Transverse colon (tissue), 4 donors: ENCODE measurements around the gene PKP3. TPM values are rescaled to one million over a fixed set of nuclear protein-coding genes. Genes with fewer than 3 reads are reported as not detected.

Experiments used
- DNase-seq: peaks from one replicate; pipeline ENCODE4 v3.0.0-alpha.2; 2019
- H3K27ac ChIP-seq, 4 donors: fragments of 200-600 bp; sonication (generic); 2 replicates each; pipeline ENCODE4 v1.5.1; 2016 to 2018; ENCODE audit warnings: inconsistent platforms in 4 of 4
- H3K27me3 ChIP-seq: fragments of 200-600 bp; sonication (generic); 2 replicates; pipeline ENCODE4 v1.5.1; 2017; ENCODE audit warnings: inconsistent platforms
- H3K36me3 ChIP-seq, 4 donors: fragments of 200-600 bp; sonication (generic); 2 replicates each; pipeline ENCODE4 v1.5.1; 2017 to 2019; ENCODE audit warnings: inconsistent platforms in 4 of 4
- H3K4me1 ChIP-seq, 4 donors: fragments of 200-600 bp; sonication (generic); 2 replicates each; pipeline ENCODE4 v1.5.1; 2017 to 2020; ENCODE audit warnings: inconsistent platforms in 4 of 4
- H3K4me3 ChIP-seq, 4 donors: fragments of 200-600 bp; sonication (generic); 1 replicate in 1 of 4; 2 replicates in 3 of 4; pipeline versions ENCODE4 v1.5.1 to v1.6.1; 2017 to 2019; ENCODE audit warnings: inconsistent platforms in 4 of 4
- H3K9me3 ChIP-seq, 2 donors: fragments of 200-600 bp; sonication (generic); 2 replicates each; pipeline ENCODE4 v1.5.1; 2017 to 2019; ENCODE audit warnings: inconsistent platforms in 2 of 2
- CTCF ChIP-seq, 5 experiments: fragments of 200-600 bp in 3 of 5; fragments of 450-650 bp in 2 of 5; sonication (generic) in 3 of 5; IDR thresholded peaks; 1 replicate in 2 of 5; 2 replicates in 3 of 5; pipeline ENCODE4 v1.5.1; 2016 to 2017; ENCODE audit warnings: antibody characterized with exemption in 5 of 5, inconsistent platforms in 3 of 5, mild to moderate bottlenecking in 2 of 5, moderate library complexity in 1 of 5
- EP300 ChIP-seq: sonication (generic); formaldehyde crosslinking; IDR thresholded peaks from one replicate; pipeline ENCODE4 v1.6.1; 2017; ENCODE audit warnings: antibody characterized with exemption, low read depth
- POLR2A ChIP-seq: fragments of 450-650 bp; IDR thresholded peaks from one replicate; pipeline ENCODE4 v1.6.1; 2016; ENCODE audit warnings: antibody characterized with exemption, mild to moderate bottlenecking, moderate library complexity
- POLR2AphosphoS5 ChIP-seq, 3 donors: sonication (generic); formaldehyde crosslinking; IDR thresholded peaks; one replicate each; pipeline ENCODE4 v1.6.1; 2016; ENCODE audit warnings: antibody characterized with exemption in 3 of 3
- WGBS, 2 donors: methylation state at CpG; one replicate each; pipeline ENCODE4 v1.1.5; 2018; ENCODE audit warnings: low coverage in 1 of 2; 5-methylcytosine and 5-hydroxymethylcytosine counted together
- in situ Hi-C, 4 donors: fragments of 200-750 bp; cut with MboI; loops; one replicate each; pipeline versions ENCODE4 v1.15.0 to v1.15.1; 2017; ENCODE audit warnings: low sequenced_read_pairs in 3 of 4, low pct_ligation_motif_present in 1 of 4, low pct_unique_long_range_greater_than_20kb in 1 of 4
- intact Hi-C: fragments of 100-400 bp; cut with DNase I; formaldehyde crosslinking; loops from one replicate; pipeline ENCODE4 v1.15.1; 2023; ENCODE audit warnings: low total_unique reads
- total RNA-seq, 4 donors: library from RNA; depleted of rRNA; stranded (reverse); fragments of >200 nt; gene quantifications; one replicate each; pipeline ENCODE4 v1.1.0, GENCODE V29; 2016

PKP3 gene
- total RNA-seq, 4 donors from 2014 or later: 159 to 359 (median 200) TPM

DNA sequence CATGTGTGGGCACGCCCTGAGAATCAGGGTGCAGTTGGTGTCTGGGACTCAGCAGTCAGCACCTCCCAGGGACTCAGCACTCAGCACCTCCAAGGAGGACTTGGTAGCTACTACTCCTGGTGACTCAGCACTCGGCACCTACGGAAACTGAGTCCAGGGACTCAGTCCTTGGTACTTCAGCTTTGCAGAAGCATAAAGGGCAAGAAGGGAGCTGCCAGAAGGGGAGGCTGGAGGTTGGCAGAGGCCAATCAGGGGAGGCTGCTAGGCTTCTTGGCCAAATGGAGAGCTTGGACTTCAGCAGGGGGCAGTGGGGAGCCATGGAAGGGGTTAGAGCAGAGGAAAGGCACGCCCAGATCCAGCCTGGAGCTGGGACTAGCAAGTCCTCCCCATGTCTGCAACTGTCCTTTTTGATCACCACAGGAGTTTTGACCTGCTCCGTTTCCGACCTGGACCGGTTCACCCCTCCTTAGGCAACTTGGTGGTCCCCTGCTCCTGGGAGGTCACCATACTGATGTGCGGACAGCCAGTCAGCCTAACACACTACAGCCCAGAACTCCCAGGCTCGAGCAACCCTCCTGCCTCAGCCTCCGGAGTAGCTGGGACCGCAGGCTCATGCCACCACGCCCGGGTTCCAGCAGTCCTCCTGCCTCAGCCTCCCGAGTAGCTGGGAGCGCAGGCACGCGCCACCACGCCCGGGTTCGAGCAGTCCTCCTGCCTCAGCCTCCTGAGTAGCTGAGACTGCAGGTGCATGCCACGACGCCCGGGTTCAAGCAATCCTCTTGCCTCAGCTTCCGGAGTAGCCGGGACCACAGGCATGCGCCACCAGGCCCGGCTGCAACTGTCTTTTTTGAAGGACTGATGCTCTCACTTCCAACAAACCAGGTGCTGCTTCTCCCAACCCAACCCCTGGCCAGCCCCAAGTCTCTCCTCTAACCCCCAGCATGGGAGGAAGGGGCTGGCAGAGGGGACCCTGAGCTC is 46.3 kb downstream of the PKP3 start:
- 84% methylated on average over 27 of the region's 27 CpGs; no CpG with 5 or more reads in 1 of the 2 donors for WGBS, 2 donors
- DNase-seq: peak; percentile 66
- peak overlapping the region in 1 of 4 donors; percentile 86 for H3K27ac ChIP-seq

GRCh38 chr11:441043-441417 is 47.0 kb downstream of the PKP3 start:
- 40% methylated on average over 13 of the region's 13 CpGs; no CpG with 5 or more reads in 1 of the 2 donors for WGBS, 2 donors
- no peak for DNase-seq
- Histone ChIP-seq H3K4me1 (peaks cover 6 to 45% (median 35%) of the 10 kb centered on the region in 4 donors), H3K27me3 (peaks cover 20% of the 10 kb centered on the region), H3K4me3 (peak overlapping the region; percentile 36 to 62 (median 52)), H3K9me3 (no peaks in the 10 kb centered on the region), H3K36me3 (no peaks in the 10 kb centered on the region), H3K27ac (peak overlapping the region; percentile 75 to 86 (median 82))
- intact Hi-C loops: loop anchor here (10.0 kb wide), 1 partner anchor 66 kb away; no protein-coding TSS in a partner anchor
- no peak for TF ChIP-seq POLR2AphosphoS5 (IDR thresholded peaks at IDR 0.05)
- in situ Hi-C loops: no loop called here

More for the DNA sequence above, 46.3 kb downstream of the PKP3 start:
- Histone ChIP-seq H3K4me3 (peak overlapping the region in 2 of 4 donors; percentile 54 to 62), H3K9me3 (no peaks in the 10 kb centered on the region), H3K36me3 (no peaks in the 10 kb centered on the region), H3K27me3 (peaks cover 20% of the 10 kb centered on the region), H3K4me1 (peaks cover 6 to 40% (median 31%) of the 10 kb centered on the region in 4 donors)
- in situ Hi-C loops: no loop called here
- no peak for TF ChIP-seq EP300
- no peak for TF ChIP-seq POLR2AphosphoS5 (IDR thresholded peaks at IDR 0.05)
- TF ChIP-seq CTCF (IDR thresholded peaks at IDR 0.05): peak in 2 of 5 experiments; percentile 13 to 38
- TF ChIP-seq POLR2A: no peak
- intact Hi-C loops: loop anchor here (10.0 kb wide), 1 partner anchor 66 kb away; no protein-coding TSS in a partner anchor

GRCh38 chr11:441418-442274 is 47.6 kb downstream of the PKP3 start, which contains the start of gene ANO9:
Gene ANO9 (minus strand): TSS chr11:442011. CDS start chr11:441926, 85 bp downstream.
- DNase-seq: peak; percentile 87
- TF ChIP-seq POLR2AphosphoS5 (IDR thresholded peaks at IDR 0.05): peak; percentile 37 to 73 (median 52)
- peak; percentile 57 for TF ChIP-seq POLR2A
- TF ChIP-seq EP300: no peak
- no peak for TF ChIP-seq CTCF (IDR thresholded peaks at IDR 0.05)
- Histone ChIP-seq H3K4me3 (peak within 1 kb of the TSS; percentile 36 to 62 (median 52)), H3K36me3 (no peaks in the 10 kb centered on the region), H3K4me1 (peaks cover 9 to 51% (median 38%) of the 10 kb centered on the region in 4 donors), H3K27ac (peak within 1 kb of the TSS; percentile 75 to 86 (median 82)), H3K27me3 (peaks cover 20% of the 10 kb centered on the region), H3K9me3 (no peaks in the 10 kb centered on the region)
- in situ Hi-C loops: no loop called here
- intact Hi-C loops: loop anchor here (10.0 kb wide), 1 partner anchor 67 kb away; no protein-coding TSS in a partner anchor
- 14% methylated on average over 30 of the region's 35 CpGs; no CpG with 5 or more reads in 1 of the 2 donors for WGBS, 2 donors

DNA sequence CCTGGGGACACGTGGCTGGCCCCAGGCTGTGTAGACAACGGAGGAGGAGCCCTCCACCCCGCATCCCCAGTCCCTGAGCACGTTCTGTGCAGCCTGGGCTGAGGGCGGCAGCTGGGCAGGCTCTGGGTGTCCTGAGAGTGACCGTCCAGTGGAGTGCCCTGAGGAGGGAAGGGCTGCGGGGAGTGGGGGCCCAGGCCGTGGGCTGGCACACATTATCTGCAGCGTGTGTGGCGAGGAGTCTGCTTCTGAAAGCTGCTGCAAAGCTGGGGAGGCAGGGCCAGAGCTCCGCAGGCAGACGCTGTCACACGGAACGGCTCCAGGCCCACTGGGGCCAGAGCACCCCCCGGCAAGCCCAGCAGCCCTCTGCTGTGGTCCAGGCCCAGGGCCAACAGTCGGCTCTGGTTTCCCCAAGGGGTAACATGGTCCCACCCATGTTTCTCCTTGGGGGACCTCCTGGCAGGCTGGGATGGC is 48.6 kb downstream of the PKP3 start:
- Histone ChIP-seq H3K4me1 (peaks cover 9 to 59% (median 42%) of the 10 kb centered on the region in 4 donors), H3K9me3 (no peaks in the 10 kb centered on the region), H3K27ac (peak overlapping the region in 3 of 4 donors; percentile 81 to 86 (median 83)), H3K36me3 (no peaks in the 10 kb centered on the region), H3K4me3 (no peak overlapping the region), H3K27me3 (peaks cover 20% of the 10 kb centered on the region)
- TF ChIP-seq POLR2A (no peak), POLR2AphosphoS5 (IDR thresholded peaks at IDR 0.05) (no peak), EP300 (no peak), CTCF (IDR thresholded peaks at IDR 0.05) (no peak)
- no peak for DNase-seq
- intact Hi-C loops: loop anchor here (10.0 kb wide), 1 partner anchor 68 kb away; no protein-coding TSS in a partner anchor
- in situ Hi-C loops: no loop called here
- whole genome bisulfite sequencing, 2 donors: 65% methylated on average over 12 of the region's 16 CpGs; no CpG with 5 or more reads in 1 of the 2 donors
